Osteoblast (primary cell): Measurements from ENCODE around the gene TBC1D12. TPM values are rescaled to one million over a fixed set of nuclear protein-coding genes. Genes with fewer than 3 reads are reported as not detected.

Experiments
- DNase-seq: peaks from one replicate; pipeline ENCODE4 v3.0.0; 2011; ENCODE audit warnings: low spot score, mixed read lengths; ENCODE audit not compliant: insufficient read length; ENCODE audit errors: missing footprints
- H2AFZ ChIP-seq: 2 replicates; pipeline ENCODE4 v1.6.0; 2011; ENCODE audit warnings: mild to moderate bottlenecking, low read length
- H3K27ac ChIP-seq: 2 replicates; pipeline ENCODE4 v1.5.1; 2011; ENCODE audit warnings: mild to moderate bottlenecking, low read depth, low read length, moderate library complexity
- H3K27me3 ChIP-seq: 2 replicates; pipeline ENCODE4 v1.6.0; 2012; ENCODE audit warnings: mild to moderate bottlenecking, control low read depth, inconsistent platforms, low read length, moderate library complexity; ENCODE audit not compliant: insufficient read depth
- H3K36me3 ChIP-seq: 2 replicates; pipeline ENCODE4 v1.5.1; 2011; ENCODE audit warnings: mild to moderate bottlenecking, low read length, control low read depth, moderate library complexity; ENCODE audit not compliant: insufficient read depth
- H3K4me1 ChIP-seq: 2 replicates; pipeline ENCODE4 v1.5.1; 2011; ENCODE audit warnings: mild to moderate bottlenecking, low read length, control low read depth, moderate library complexity; ENCODE audit not compliant: insufficient read depth
- H3K4me2 ChIP-seq: 2 replicates; pipeline ENCODE4 v1.6.0; 2011; ENCODE audit warnings: mild to moderate bottlenecking, low read length; ENCODE audit not compliant: insufficient read depth
- H3K4me3 ChIP-seq: fragments of 200-600 bp; sonication (generic); 3 replicates; pipeline ENCODE4 v1.5.1; 2012; ENCODE audit warnings: mild to moderate bottlenecking, low read length, inconsistent platforms; ENCODE audit not compliant: insufficient read depth
- H3K79me2 ChIP-seq: 2 replicates; pipeline ENCODE4 v1.6.0; 2012; ENCODE audit warnings: mild to moderate bottlenecking, low read length, control low read depth, inconsistent platforms; ENCODE audit not compliant: insufficient read depth
- H3K9me3 ChIP-seq: 2 replicates; pipeline ENCODE4 v1.5.1; 2011; ENCODE audit warnings: low read depth, low read length, control low read depth
- H4K20me1 ChIP-seq: 2 replicates; pipeline ENCODE4 v1.6.0; 2012; ENCODE audit warnings: mild to moderate bottlenecking, low read length, control low read depth; ENCODE audit not compliant: insufficient read depth
- CTCF ChIP-seq: IDR thresholded peaks from 2 replicates; pipeline ENCODE4 v1.5.1; 2011; ENCODE audit warnings: mild to moderate bottlenecking, low read depth, low read length, moderate library complexity; ENCODE audit errors: extremely low read depth
- total RNA-seq: library from RNA; depleted of rRNA; stranded (reverse); fragments of >200 nt; gene quantifications from 2 replicates; pipeline ENCODE4 v1.2.3, GENCODE V29; 2012

TBC1D12 gene
- total RNA-seq, 1 donor = 43.1 TPM

- no peak for DNase-seq
- H3K27me3 ChIP-seq = no peaks in the 10 kb centered on the region
- H3K4me3 ChIP-seq = no peak overlapping the region
- H2AFZ ChIP-seq = no peak overlapping the region
- peaks cover 34% of the 10 kb centered on the region for H4K20me1 ChIP-seq
- no peaks in the 10 kb centered on the region for H3K4me1 ChIP-seq
- H3K36me3 ChIP-seq = no peaks in the 10 kb centered on the region
- peak; percentile 13 for TF ChIP-seq CTCF
- no peaks in the 10 kb centered on the region for H3K9me3 ChIP-seq
- H3K4me2 ChIP-seq = no peak overlapping the region
- H3K27ac ChIP-seq = no peak overlapping the region
- H3K79me2 ChIP-seq = peaks cover 56% of the 10 kb centered on the region
Observed at GRCh38 chr10:94439275-94439861, 37.0 kb downstream of the TBC1D12 start.

- DNase-seq = no peak
- Histone ChIP-seq H3K4me3 (no peak overlapping the region), H2AFZ (no peak overlapping the region), H3K36me3 (no peaks in the 10 kb centered on the region), H4K20me1 (peaks cover 34% of the 10 kb centered on the region), H3K9me3 (no peaks in the 10 kb centered on the region), H3K4me2 (no peak overlapping the region), H3K27me3 (no peaks in the 10 kb centered on the region), H3K4me1 (no peaks in the 10 kb centered on the region), H3K27ac (no peak overlapping the region), H3K79me2 (peaks cover 49% of the 10 kb centered on the region)
- TF ChIP-seq CTCF = no peak
Observed at GRCh38 chr10:94440096-94440495, 37.8 kb downstream of the TBC1D12 start.

GRCh38 chr10:94443047-94443446, 40.7 kb downstream of the TBC1D12 start:
- no peak for TF ChIP-seq CTCF
- H3K36me3 ChIP-seq = no peaks in the 10 kb centered on the region
- H4K20me1 ChIP-seq = peaks cover 23% of the 10 kb centered on the region
- H2AFZ ChIP-seq = no peak overlapping the region
- no peaks in the 10 kb centered on the region for H3K4me1 ChIP-seq
- DNase-seq = no peak
- H3K27me3 ChIP-seq = no peaks in the 10 kb centered on the region
- peaks cover 25% of the 10 kb centered on the region for H3K79me2 ChIP-seq
- H3K4me3 ChIP-seq = no peak overlapping the region
- no peak overlapping the region for H3K4me2 ChIP-seq
- H3K27ac ChIP-seq = no peak overlapping the region
- no peaks in the 10 kb centered on the region for H3K9me3 ChIP-seq

GRCh38 chr10:94443549-94443948, 41.2 kb downstream of the TBC1D12 start:
- no peak for TF ChIP-seq CTCF
- no peaks in the 10 kb centered on the region for H3K4me1 ChIP-seq
- peaks cover 18% of the 10 kb centered on the region for H4K20me1 ChIP-seq
- no peak overlapping the region for H3K4me2 ChIP-seq
- H2AFZ ChIP-seq = no peak overlapping the region
- no peak overlapping the region for H3K27ac ChIP-seq
- H3K79me2 ChIP-seq = peaks cover 20% of the 10 kb centered on the region
- H3K36me3 ChIP-seq = no peaks in the 10 kb centered on the region
- no peaks in the 10 kb centered on the region for H3K9me3 ChIP-seq
- H3K4me3 ChIP-seq = no peak overlapping the region
- no peaks in the 10 kb centered on the region for H3K27me3 ChIP-seq
- DNase-seq = no peak
